Activated CD8-positive, alpha-beta T cell treated with anti-CD3 and anti-CD28 coated beads for 36 hours (primary cell): Measurements from ENCODE around the gene NACC1. TPM values are rescaled to one million over a fixed set of nuclear protein-coding genes. Genes with fewer than 3 reads are reported as not detected.

Experiments used
- ATAC-seq: fragments of 200-7000 bp; cut with Tn5 transposase; one replicate; pipeline ENCODE4 v1.10.0; 2021; ENCODE audit warnings: mild to moderate bottlenecking, moderate library complexity
- CTCF ChIA-PET: fragments of 350-600 bp; sonication (Branson Sonifier 250); formaldehyde crosslinking; loops from one replicate; lab custom pipeline; 2021; ENCODE audit warnings: antibody characterized with exemption; lab: Charles Lee
- POLR2A ChIA-PET: fragments of 350-600 bp; sonication (Branson Sonifier 250); formaldehyde crosslinking; loops from one replicate; lab custom pipeline; 2021; ENCODE audit warnings: antibody characterized with exemption; lab: Charles Lee
- DNase-seq: peaks from one replicate; pipeline ENCODE4 v3.0.0-alpha.2; 2020
- H3K27ac Mint-ChIP-seq: one replicate; pipeline ENCODE4 v1.8.0; 2021; ENCODE audit warnings: mild to moderate bottlenecking, mixed read lengths
- H3K27me3 Mint-ChIP-seq: one replicate; pipeline ENCODE4 v1.8.0; 2021; ENCODE audit warnings: mixed read lengths
- H3K36me3 Mint-ChIP-seq: one replicate; pipeline ENCODE4 v1.8.0; 2021; ENCODE audit warnings: low read depth, mixed read lengths
- H3K4me1 Mint-ChIP-seq: one replicate; pipeline ENCODE4 v1.8.0; 2021; ENCODE audit warnings: low read depth, mixed read lengths
- H3K4me3 Mint-ChIP-seq: one replicate; pipeline ENCODE4 v1.8.0; 2021; ENCODE audit warnings: mild to moderate bottlenecking, moderate library complexity, mixed read lengths
- H3K9me3 Mint-ChIP-seq: one replicate; pipeline ENCODE4 v1.8.0; 2021; ENCODE audit warnings: mixed read lengths
- CTCF ChIP-seq: fragments of 200-600 bp; IDR thresholded peaks from one replicate; pipeline ENCODE4 v1.8.0; 2022; ENCODE audit warnings: antibody characterized with exemption, mild to moderate bottlenecking
- intact Hi-C: fragments of 100-400 bp; cut with micrococcal nuclease; formaldehyde crosslinking; loops from one replicate; pipeline ENCODE4 v1.10.0; 2022
- total RNA-seq, 2 experiments: library from RNA; stranded (reverse); gene quantifications; one replicate each; pipeline ENCODE4 v1.2.3, GENCODE V29; 2021

NACC1 gene
- total RNA-seq, 2 experiments from 2014 or later: 73.8 to 87.5 TPM

DNA sequence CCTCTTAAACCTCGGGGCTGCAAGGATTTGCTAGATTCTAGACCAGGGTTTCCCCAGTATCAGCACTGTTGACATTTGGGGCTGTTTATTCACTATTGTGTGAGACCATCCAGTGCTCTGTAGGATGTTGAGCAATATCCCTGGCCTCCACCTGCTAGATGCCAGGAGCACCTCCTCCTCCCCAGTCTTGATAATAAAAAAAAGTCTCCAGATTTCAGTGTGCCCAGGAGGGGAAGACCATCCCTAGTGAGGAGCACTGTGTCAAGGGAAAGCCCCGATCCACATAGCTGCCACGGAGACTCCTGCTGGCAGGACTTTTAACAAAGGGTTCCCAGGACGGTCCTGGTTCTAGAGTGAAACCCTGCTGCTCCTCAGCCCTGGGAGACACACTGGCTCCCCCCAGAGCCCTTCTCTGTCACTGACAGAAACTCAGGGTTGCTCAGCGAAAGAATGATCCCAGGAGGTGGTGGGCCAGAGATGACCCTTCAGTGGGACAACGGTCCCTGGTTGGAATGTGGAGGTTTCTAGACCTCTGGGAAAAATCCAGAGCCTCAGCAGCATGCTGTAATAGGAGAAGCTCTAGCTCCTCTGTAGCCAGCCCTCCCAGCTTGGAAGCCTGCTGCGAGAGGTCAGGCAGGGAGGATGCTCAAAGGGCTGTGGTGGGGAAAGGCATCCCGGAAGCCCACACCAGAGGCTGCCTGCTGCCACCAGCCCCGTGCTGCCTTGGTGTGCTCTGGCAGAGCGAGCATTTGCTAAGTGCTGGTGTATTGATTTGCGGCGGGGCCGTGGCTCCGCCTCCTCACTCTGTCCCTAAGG, 35.7 kb upstream of the NACC1 start:
- POLR2A ChIA-PET: no interaction called here
- no peaks in the 10 kb centered on the region for H3K4me1 Mint-ChIP-seq
- H3K27me3 Mint-ChIP-seq: no peaks in the 10 kb centered on the region
- no peak overlapping the region for H3K4me3 Mint-ChIP-seq
- CTCF ChIA-PET: interaction anchor here (0.6 to 4.7 kb wide), 4 partner anchors 21 to 254 kb away, joined by 3 to 29 read pairs (median 4); no protein-coding TSS in a partner anchor
- DNase-seq: no peak
- H3K27ac Mint-ChIP-seq: no peak overlapping the region
- no peaks in the 10 kb centered on the region for H3K36me3 Mint-ChIP-seq
- intact Hi-C loops: no loop called here
- no peak for ATAC-seq
- H3K9me3 Mint-ChIP-seq: no peaks in the 10 kb centered on the region
- TF ChIP-seq CTCF: no peak

- Mint-ChIP-seq H3K4me1 (no peaks in the 10 kb centered on the region), H3K4me3 (no peak overlapping the region), H3K27ac (no peak overlapping the region), H3K27me3 (no peaks in the 10 kb centered on the region), H3K9me3 (no peaks in the 10 kb centered on the region), H3K36me3 (no peaks in the 10 kb centered on the region)
- intact Hi-C loops: no loop called here
- ATAC-seq (no peak), DNase-seq (no peak)
- CTCF ChIA-PET: interaction anchor here (0.6 to 4.7 kb wide), 5 partner anchors 21 to 254 kb away, joined by 3 to 29 read pairs (median 3); no protein-coding TSS in a partner anchor
- no peak for TF ChIP-seq CTCF
- POLR2A ChIA-PET: no interaction called here
Measured at GRCh38 chr19:13083008-13083404, 35.1 kb upstream of the NACC1 start.

- H3K36me3 Mint-ChIP-seq: no peaks in the 10 kb centered on the region
- intact Hi-C loops: no loop called here
- ATAC-seq (no peak), DNase-seq (no peak)
- no peak overlapping the region for H3K27ac Mint-ChIP-seq
- ChIA-PET POLR2A (no interaction called here), CTCF (interaction anchor here (1.2 to 4.7 kb wide), 4 partner anchors 11 to 119 kb away, joined by 3 to 29 read pairs (median 16); no protein-coding TSS in a partner anchor)
- no peak overlapping the region for H3K4me3 Mint-ChIP-seq
- H3K27me3 Mint-ChIP-seq: no peaks in the 10 kb centered on the region
- H3K9me3 Mint-ChIP-seq: no peaks in the 10 kb centered on the region
- H3K4me1 Mint-ChIP-seq: no peaks in the 10 kb centered on the region
- TF ChIP-seq CTCF: no peak
Measured at GRCh38 chr19:13083627-13084026, 34.4 kb upstream of the NACC1 start.

DNA sequence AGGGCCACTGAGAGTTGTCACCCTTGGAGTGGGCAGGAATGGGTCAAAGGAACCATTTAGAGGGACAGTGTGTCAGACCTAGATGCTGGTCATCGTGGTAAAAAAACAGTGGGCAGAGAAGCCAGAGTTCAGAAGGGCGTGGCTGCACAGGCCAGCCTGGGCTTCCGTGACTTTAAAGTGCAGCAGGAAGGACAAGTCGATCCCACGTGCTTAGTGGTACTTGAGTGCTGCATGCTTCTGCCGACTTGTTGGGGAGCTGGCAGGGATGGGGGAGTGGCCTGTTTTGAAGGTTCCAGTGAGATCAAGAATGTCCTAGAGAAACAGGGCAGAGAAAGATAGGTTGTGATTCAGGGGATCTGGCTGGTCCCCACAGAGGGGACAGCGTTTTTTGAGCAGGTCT, 32.4 kb upstream of the NACC1 start:
- POLR2A ChIA-PET: no interaction called here
- no peak for TF ChIP-seq CTCF
- Mint-ChIP-seq H3K27ac (no peak overlapping the region), H3K27me3 (no peaks in the 10 kb centered on the region), H3K4me1 (no peaks in the 10 kb centered on the region), H3K9me3 (no peaks in the 10 kb centered on the region), H3K4me3 (no peak overlapping the region), H3K36me3 (no peaks in the 10 kb centered on the region)
- DNase-seq: no peak
- CTCF ChIA-PET: interaction anchor here (0.6 to 4.7 kb wide), 5 partner anchors 9 to 120 kb away, joined by 3 to 29 read pairs (median 13); no protein-coding TSS in a partner anchor
- intact Hi-C loops: no loop called here
- no peak for ATAC-seq

DNA sequence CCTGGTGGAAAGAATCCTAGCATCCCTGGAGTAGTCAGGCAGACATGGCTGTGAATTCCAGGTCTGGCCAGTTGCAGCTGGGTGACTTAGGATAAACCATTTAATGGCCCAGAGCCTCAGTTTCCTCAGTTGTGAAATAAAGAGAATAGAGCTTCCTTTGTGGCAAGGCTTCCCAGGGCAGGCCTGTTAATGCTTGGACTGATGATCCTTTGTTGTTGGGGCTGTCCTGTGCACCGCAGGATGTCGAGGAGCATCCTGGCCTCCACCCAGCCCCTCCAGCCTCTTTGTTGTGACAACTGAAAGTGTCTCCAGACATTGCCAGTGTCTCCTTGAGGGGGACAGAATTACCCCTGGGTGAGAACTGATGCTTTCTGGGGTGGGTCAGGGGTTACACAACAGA, 31.7 kb upstream of the NACC1 start:
- Mint-ChIP-seq H3K36me3 (no peaks in the 10 kb centered on the region), H3K9me3 (no peaks in the 10 kb centered on the region), H3K4me1 (no peaks in the 10 kb centered on the region), H3K27me3 (no peaks in the 10 kb centered on the region), H3K27ac (no peak overlapping the region), H3K4me3 (no peak overlapping the region)
- ATAC-seq: no peak
- DNase-seq: no peak
- POLR2A ChIA-PET: no interaction called here
- TF ChIP-seq CTCF: no peak
- intact Hi-C loops: no loop called here
- CTCF ChIA-PET: interaction anchor here (0.6 to 4.7 kb wide), 4 partner anchors 25 to 121 kb away, joined by 3 to 29 read pairs (median 16); no protein-coding TSS in a partner anchor
